Measurements from ENCODE around the gene SALL3.

SALL3 gene

GRCh38 chr18:78993014-78993926 is 13.7 kb downstream of the SALL3 start:
- Histone ChIP-seq H3K4me1 (no peaks in the 10 kb centered on the region), H3K9me3 (no peaks in the 10 kb centered on the region), H3K4me3 (ENCODE audit: low read depth, low read length) (no peak overlapping the region), H3K36me3 (no peaks in the 10 kb centered on the region), H3K27me3 (peaks cover 35% of the 10 kb centered on the region)
- TF ChIP-seq CTCF (IDR thresholded peaks at IDR 0.05; ENCODE audit: low read depth, low read length) = no peak
- DNase-seq = no peak

GRCh38 chr18:78994000-78994399 is 14.4 kb downstream of the SALL3 start:
- no peak for TF ChIP-seq CTCF (IDR thresholded peaks at IDR 0.05; ENCODE audit: low read depth, low read length)
- peaks cover 40% of the 10 kb centered on the region for H3K27me3 ChIP-seq
- no peak for DNase-seq
- H3K36me3 ChIP-seq = no peaks in the 10 kb centered on the region
- H3K9me3 ChIP-seq = no peaks in the 10 kb centered on the region
- no peaks in the 10 kb centered on the region for H3K4me1 ChIP-seq
- H3K4me3 ChIP-seq (ENCODE audit: low read depth, low read length) = no peak overlapping the region

GRCh38 chr18:78994531-78994930 is 14.9 kb downstream of the SALL3 start:
- Histone ChIP-seq H3K9me3 (no peaks in the 10 kb centered on the region), H3K4me3 (ENCODE audit: low read depth, low read length) (no peak overlapping the region), H3K4me1 (no peaks in the 10 kb centered on the region), H3K27me3 (peaks cover 45% of the 10 kb centered on the region), H3K36me3 (no peaks in the 10 kb centered on the region)
- TF ChIP-seq CTCF (IDR thresholded peaks at IDR 0.05; ENCODE audit: low read depth, low read length) = no peak
- no peak for DNase-seq

- Histone ChIP-seq H3K36me3 (no peaks in the 10 kb centered on the region), H3K4me1 (no peaks in the 10 kb centered on the region), H3K9me3 (no peaks in the 10 kb centered on the region), H3K4me3 (ENCODE audit: low read depth, low read length) (no peak overlapping the region), H3K27me3 (peaks cover 44% of the 10 kb centered on the region)
- no peak for DNase-seq
- no peak for TF ChIP-seq CTCF (IDR thresholded peaks at IDR 0.05; ENCODE audit: low read depth, low read length)
Observed at GRCh38 chr18:78994977-78995582, 15.5 kb downstream of the SALL3 start.

GRCh38 chr18:78995740-78996395 is 16.2 kb downstream of the SALL3 start:
- Histone ChIP-seq H3K36me3 (no peaks in the 10 kb centered on the region), H3K4me3 (ENCODE audit: low read depth, low read length) (no peak overlapping the region), H3K9me3 (no peaks in the 10 kb centered on the region), H3K4me1 (no peaks in the 10 kb centered on the region), H3K27me3 (peaks cover 42% of the 10 kb centered on the region)
- DNase-seq = no peak
- TF ChIP-seq CTCF (IDR thresholded peaks at IDR 0.05; ENCODE audit: low read depth, low read length) = no peak

Measured in BE2C (cell line).